Transverse colon (tissue), 4 donors: Measurements from ENCODE around the gene NCAPD3. TPM values are rescaled to one million over a fixed set of nuclear protein-coding genes. Genes with fewer than 3 reads are reported as not detected.

Experiments used
- DNase-seq: peaks from one replicate; pipeline ENCODE4 v3.0.0-alpha.2; 2019
- H3K27ac ChIP-seq, 4 donors: fragments of 200-600 bp; sonication (generic); 2 replicates each; pipeline ENCODE4 v1.5.1; 2016 to 2018; ENCODE audit warnings: inconsistent platforms in 4 of 4
- H3K27me3 ChIP-seq: fragments of 200-600 bp; sonication (generic); 2 replicates; pipeline ENCODE4 v1.5.1; 2017; ENCODE audit warnings: inconsistent platforms
- H3K36me3 ChIP-seq, 4 donors: fragments of 200-600 bp; sonication (generic); 2 replicates each; pipeline ENCODE4 v1.5.1; 2017 to 2019; ENCODE audit warnings: inconsistent platforms in 4 of 4
- H3K4me1 ChIP-seq, 4 donors: fragments of 200-600 bp; sonication (generic); 2 replicates each; pipeline ENCODE4 v1.5.1; 2017 to 2020; ENCODE audit warnings: inconsistent platforms in 4 of 4
- H3K4me3 ChIP-seq, 4 donors: fragments of 200-600 bp; sonication (generic); 1 replicate in 1 of 4; 2 replicates in 3 of 4; pipeline versions ENCODE4 v1.5.1 to v1.6.1; 2017 to 2019; ENCODE audit warnings: inconsistent platforms in 4 of 4
- H3K9me3 ChIP-seq, 2 donors: fragments of 200-600 bp; sonication (generic); 2 replicates each; pipeline ENCODE4 v1.5.1; 2017 to 2019; ENCODE audit warnings: inconsistent platforms in 2 of 2
- EP300 ChIP-seq: sonication (generic); formaldehyde crosslinking; IDR thresholded peaks from one replicate; pipeline ENCODE4 v1.6.1; 2017; ENCODE audit warnings: antibody characterized with exemption, low read depth
- POLR2A ChIP-seq: fragments of 450-650 bp; IDR thresholded peaks from one replicate; pipeline ENCODE4 v1.6.1; 2016; ENCODE audit warnings: antibody characterized with exemption, mild to moderate bottlenecking, moderate library complexity
- POLR2AphosphoS5 ChIP-seq, 3 donors: sonication (generic); formaldehyde crosslinking; IDR thresholded peaks; one replicate each; pipeline ENCODE4 v1.6.1; 2016; ENCODE audit warnings: antibody characterized with exemption in 3 of 3
- WGBS, 2 donors: methylation state at CpG; one replicate each; pipeline ENCODE4 v1.1.5; 2018; ENCODE audit warnings: low coverage in 1 of 2; 5-methylcytosine and 5-hydroxymethylcytosine counted together
- in situ Hi-C, 4 donors: fragments of 200-750 bp; cut with MboI; loops; one replicate each; pipeline versions ENCODE4 v1.15.0 to v1.15.1; 2017; ENCODE audit warnings: low sequenced_read_pairs in 3 of 4, low pct_ligation_motif_present in 1 of 4, low pct_unique_long_range_greater_than_20kb in 1 of 4
- intact Hi-C: fragments of 100-400 bp; cut with DNase I; formaldehyde crosslinking; loops from one replicate; pipeline ENCODE4 v1.15.1; 2023; ENCODE audit warnings: low total_unique reads
- total RNA-seq, 4 donors: library from RNA; depleted of rRNA; stranded (reverse); fragments of >200 nt; gene quantifications; one replicate each; pipeline ENCODE4 v1.1.0, GENCODE V29; 2016
- TF ChIP-seq, protein P1 (sequence below), 5 experiments: fragments of 200-600 bp in 3 of 5; fragments of 450-650 bp in 2 of 5; sonication (generic) in 3 of 5; IDR thresholded peaks; 1 replicate in 2 of 5; 2 replicates in 3 of 5; pipeline ENCODE4 v1.5.1; 2016 to 2017; ENCODE audit warnings: antibody characterized with exemption in 5 of 5, inconsistent platforms in 3 of 5, mild to moderate bottlenecking in 2 of 5, moderate library complexity in 1 of 5

NCAPD3 gene
- total RNA-seq, 4 donors from 2014 or later: 7.0 to 21.3 (median 13.8) TPM

DNA sequence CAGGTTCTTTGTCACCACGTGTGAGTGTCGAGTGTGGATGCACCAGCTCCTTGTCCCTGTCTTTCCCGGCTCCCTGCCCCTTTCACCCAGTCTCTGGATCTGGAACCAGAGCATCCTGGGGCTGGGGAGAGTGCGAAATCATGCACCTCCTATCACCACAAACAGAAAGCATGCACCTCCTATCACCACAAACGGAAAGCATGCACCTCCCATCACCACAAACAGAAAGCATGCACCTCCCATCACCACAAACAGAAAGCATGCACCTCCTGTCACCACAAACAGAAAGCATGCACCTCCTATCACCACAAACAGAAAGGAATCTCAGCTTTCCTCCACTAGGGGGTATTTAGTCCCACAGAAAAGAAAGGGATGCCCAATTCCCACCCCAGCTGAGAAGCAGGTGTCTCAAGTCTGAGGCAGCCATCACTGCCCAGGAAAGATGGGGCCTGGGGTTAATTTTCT lies 46.5 kb upstream of the NCAPD3 start:
- no peak overlapping the region for H3K4me3 ChIP-seq
- no peaks in the 10 kb centered on the region for H3K9me3 ChIP-seq
- no peak for DNase-seq
- intact Hi-C loops (no loop called here), in situ Hi-C loops (no loop called here)
- no peaks in the 10 kb centered on the region for H3K36me3 ChIP-seq
- peaks cover 57% of the 10 kb centered on the region for H3K27me3 ChIP-seq
- H3K4me1 ChIP-seq: peaks cover 0 to 10% (median 0%) of the 10 kb centered on the region in 4 donors
- TF ChIP-seq POLR2AphosphoS5 (IDR thresholded peaks at IDR 0.05) (no peak), POLR2A (no peak), EP300 (no peak)
- TF ChIP-seq, protein P1, sequence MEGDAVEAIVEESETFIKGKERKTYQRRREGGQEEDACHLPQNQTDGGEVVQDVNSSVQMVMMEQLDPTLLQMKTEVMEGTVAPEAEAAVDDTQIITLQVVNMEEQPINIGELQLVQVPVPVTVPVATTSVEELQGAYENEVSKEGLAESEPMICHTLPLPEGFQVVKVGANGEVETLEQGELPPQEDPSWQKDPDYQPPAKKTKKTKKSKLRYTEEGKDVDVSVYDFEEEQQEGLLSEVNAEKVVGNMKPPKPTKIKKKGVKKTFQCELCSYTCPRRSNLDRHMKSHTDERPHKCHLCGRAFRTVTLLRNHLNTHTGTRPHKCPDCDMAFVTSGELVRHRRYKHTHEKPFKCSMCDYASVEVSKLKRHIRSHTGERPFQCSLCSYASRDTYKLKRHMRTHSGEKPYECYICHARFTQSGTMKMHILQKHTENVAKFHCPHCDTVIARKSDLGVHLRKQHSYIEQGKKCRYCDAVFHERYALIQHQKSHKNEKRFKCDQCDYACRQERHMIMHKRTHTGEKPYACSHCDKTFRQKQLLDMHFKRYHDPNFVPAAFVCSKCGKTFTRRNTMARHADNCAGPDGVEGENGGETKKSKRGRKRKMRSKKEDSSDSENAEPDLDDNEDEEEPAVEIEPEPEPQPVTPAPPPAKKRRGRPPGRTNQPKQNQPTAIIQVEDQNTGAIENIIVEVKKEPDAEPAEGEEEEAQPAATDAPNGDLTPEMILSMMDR (IDR thresholded peaks at IDR 0.05): no peak
- no peak overlapping the region for H3K27ac ChIP-seq
- 0 to 46% methylated on average over 1 to 5 of the region's 5 CpGs for WGBS, 2 donors

DNA sequence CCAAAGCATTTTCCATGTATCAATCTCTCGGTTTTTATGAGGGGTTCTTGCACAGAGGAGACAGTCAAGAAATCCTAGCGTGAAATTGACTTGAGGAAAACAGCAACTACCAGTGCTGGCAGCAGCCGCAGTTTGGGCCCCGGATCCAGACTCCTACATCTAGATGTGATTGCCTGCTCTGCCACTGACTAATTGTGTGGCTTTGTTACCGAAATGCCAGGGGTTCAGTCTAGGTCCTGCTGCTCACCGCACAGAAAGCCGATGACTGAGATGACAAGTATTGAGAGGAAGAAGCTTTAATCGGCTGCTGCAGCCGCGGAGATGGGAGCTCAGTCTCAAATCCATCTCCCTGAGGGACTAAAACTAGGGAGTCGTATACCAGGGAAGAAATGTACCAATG lies 44.2 kb upstream of the NCAPD3 start:
- WGBS, 2 donors: 89% methylated on average over 11 of the region's 11 CpGs; no CpG with 5 or more reads in 1 of the 2 donors
- in situ Hi-C loops (no loop called here), intact Hi-C loops (no loop called here)

DNA sequence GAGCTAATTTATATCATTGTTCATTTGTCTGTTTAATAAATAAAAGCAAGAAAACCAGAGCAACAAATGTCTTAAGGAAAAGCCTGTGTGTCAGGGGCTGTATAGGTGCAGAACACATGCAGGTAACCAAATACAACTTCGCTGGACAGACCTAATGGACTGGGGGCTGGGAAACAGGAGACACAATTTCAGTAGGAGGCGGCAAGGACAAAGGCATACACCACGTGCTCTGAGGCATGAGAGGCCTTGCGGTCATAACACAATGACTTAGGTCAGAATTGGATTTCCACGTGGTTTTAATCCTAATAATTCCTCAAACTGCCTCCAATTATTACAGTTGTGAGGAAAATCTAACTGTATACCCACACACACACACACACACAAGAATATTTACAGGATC lies 43.7 kb upstream of the NCAPD3 start:
- intact Hi-C loops (no loop called here), in situ Hi-C loops (no loop called here)
- peaks cover 29% of the 10 kb centered on the region for H3K27me3 ChIP-seq
- H3K9me3 ChIP-seq: no peaks in the 10 kb centered on the region
- no peak overlapping the region for H3K4me3 ChIP-seq
- H3K36me3 ChIP-seq: peaks cover 0 to 9% (median 0%) of the 10 kb centered on the region in 4 donors
- WGBS, 2 donors: 84% methylated on average over 5 of the region's 5 CpGs; no CpG with 5 or more reads in 1 of the 2 donors
- TF ChIP-seq POLR2A: no peak
- TF ChIP-seq EP300: no peak
- TF ChIP-seq, protein P1 (IDR thresholded peaks at IDR 0.05): no peak
- TF ChIP-seq POLR2AphosphoS5 (IDR thresholded peaks at IDR 0.05): no peak
- no peak overlapping the region for H3K27ac ChIP-seq
- H3K4me1 ChIP-seq: peaks cover 0 to 10% (median 0%) of the 10 kb centered on the region in 4 donors
- no peak for DNase-seq

More for the DNA sequence above, 44.2 kb upstream of the NCAPD3 start:
- Histone ChIP-seq H3K9me3 (no peaks in the 10 kb centered on the region), H3K27me3 (peaks cover 34% of the 10 kb centered on the region), H3K36me3 (peaks cover 0 to 6% (median 0%) of the 10 kb centered on the region in 4 donors), H3K4me3 (no peak overlapping the region), H3K27ac (no peak overlapping the region), H3K4me1 (peaks cover 0 to 10% (median 0%) of the 10 kb centered on the region in 4 donors)
- TF ChIP-seq POLR2AphosphoS5 (IDR thresholded peaks at IDR 0.05) (no peak), POLR2A (no peak), EP300 (no peak)
- TF ChIP-seq, protein P1 (IDR thresholded peaks at IDR 0.05): no peak
- no peak for DNase-seq

DNA sequence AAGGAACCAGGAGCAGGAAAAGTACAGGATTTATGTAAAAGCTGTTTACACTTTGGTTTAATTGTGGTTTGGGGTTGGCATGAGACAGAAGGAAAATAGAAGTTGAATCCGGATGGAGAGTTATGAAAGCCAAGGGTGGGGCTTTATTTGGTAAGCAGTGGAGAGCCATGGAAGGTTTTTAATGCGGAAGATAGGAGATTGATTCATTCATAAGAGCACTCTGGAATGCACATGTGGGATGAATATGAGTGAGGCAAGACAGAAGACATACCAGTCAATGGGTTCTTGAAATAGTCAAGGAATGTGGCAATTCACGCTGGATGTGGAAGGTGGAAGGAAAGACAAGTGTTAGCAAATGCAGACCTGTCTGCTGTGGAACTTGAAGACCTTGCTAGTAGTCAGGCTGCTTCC lies 43.1 kb upstream of the NCAPD3 start:
- no peak for DNase-seq
- Histone ChIP-seq H3K36me3 (peaks cover 0 to 10% (median 0%) of the 10 kb centered on the region in 4 donors), H3K4me1 (peaks cover 0 to 10% (median 0%) of the 10 kb centered on the region in 4 donors), H3K9me3 (no peaks in the 10 kb centered on the region), H3K27me3 (peaks cover 23% of the 10 kb centered on the region), H3K27ac (no peak overlapping the region), H3K4me3 (no peak overlapping the region)
- WGBS, 2 donors: 19 to 30% methylated on average over 3 of the region's 3 CpGs
- intact Hi-C loops (no loop called here), in situ Hi-C loops (no loop called here)
- TF ChIP-seq POLR2A: no peak
- no peak for TF ChIP-seq POLR2AphosphoS5 (IDR thresholded peaks at IDR 0.05)
- TF ChIP-seq, protein P1 (IDR thresholded peaks at IDR 0.05): no peak
- TF ChIP-seq EP300: no peak
